HG02571 (cell line): ENCODE data around the gene STK11.

Experiments
- ATAC-seq: cut with Tn5 transposase; IDR thresholded peaks from one replicate; pipeline ENCODE4 v1.9.1; 2021; ENCODE audit warnings: mild to moderate bottlenecking, moderate library complexity; ENCODE audit not compliant: unreplicated experiment

STK11 gene

GRCh38 chr19:1259876-1260748, 54.5 kb downstream of the STK11 start:
- ATAC-seq: peak; percentile 1

GRCh38 chr19:1260749-1261537, 55.4 kb downstream of the STK11 start:
- peak; percentile 43 for ATAC-seq

- no peak for ATAC-seq
Observed at GRCh38 chr19:1261538-1261797, 55.9 kb downstream of the STK11 start.

GRCh38 chr19:1261798-1262622, 56.4 kb downstream of the STK11 start:
- ATAC-seq: no peak

- no peak for ATAC-seq
Observed at GRCh38 chr19:1262623-1263123, 57.1 kb downstream of the STK11 start.

- ATAC-seq: no peak
Observed at GRCh38 chr19:1263188-1263587, 57.6 kb downstream of the STK11 start.

- no peak for ATAC-seq
Observed at GRCh38 chr19:1264801-1265614, 59.4 kb downstream of the STK11 start.

- ATAC-seq: no peak
Observed at GRCh38 chr19:1265615-1266128, 60.1 kb downstream of the STK11 start.

GRCh38 chr19:1266129-1266915, 60.7 kb downstream of the STK11 start:
- no peak for ATAC-seq

GRCh38 chr19:1266916-1267476, 61.4 kb downstream of the STK11 start:
- no peak for ATAC-seq

GRCh38 chr19:1267477-1268225, 62.1 kb downstream of the STK11 start:
- no peak for ATAC-seq

GRCh38 chr19:1268226-1269064, 62.9 kb downstream of the STK11 start:
- no peak for ATAC-seq

- ATAC-seq: peak; percentile 53
Observed at GRCh38 chr19:1269065-1269477, 63.5 kb downstream of the STK11 start, which contains the start of gene CIRBP. Gene CIRBP, plus strand, starts transcription at chr19:1269332. Its CDS starts 1,602 bp downstream, at chr19:1270934.

- peak; percentile 25 for ATAC-seq
Observed at GRCh38 chr19:1269478-1270212, 64.1 kb downstream of the STK11 start.

- ATAC-seq: no peak
Observed at GRCh38 chr19:1270213-1270853, 64.8 kb downstream of the STK11 start.
